ENCODE data around the gene BANP.
A peak's percentile ranks its signal among the peaks of the same experiment; 100 is the strongest.
"Not testable (repeated sequence)": the region's sequence is repeated elsewhere in the genome, so short reads cannot be mapped to it uniquely, and the experiment has no call there.

Gene BANP

DNA sequence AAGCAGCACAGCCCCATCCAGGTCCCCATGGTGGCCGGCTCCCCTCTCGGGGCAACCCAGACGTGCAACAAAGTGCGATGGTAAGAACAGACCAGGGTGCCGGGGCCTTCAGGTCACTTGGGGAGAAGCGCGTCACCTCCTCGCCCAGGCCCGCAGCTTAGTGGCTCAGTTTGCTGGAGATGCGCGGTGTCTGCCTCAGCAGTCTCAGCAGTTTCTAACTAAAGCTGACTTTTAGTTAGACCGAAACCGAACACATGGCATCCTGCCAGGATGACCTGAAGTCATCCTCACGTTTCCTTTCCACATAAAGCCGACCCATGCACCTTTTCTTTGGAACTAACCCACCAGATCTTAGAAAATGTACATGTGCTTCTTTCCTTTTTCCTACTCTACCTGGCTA lies 32.9 kb downstream of the BANP start:
- not testable (repeated sequence) for H3K4me3 Mint-ChIP-seq; H3K27me3 Mint-ChIP-seq; H3K9me3 Mint-ChIP-seq; ATAC-seq (replicated peaks); DNase-seq
- peaks cover 14 to 39% of the 10 kb centered on the region in 2 donors for H3K4me1 Mint-ChIP-seq (ENCODE audit: low read depth in 2 of 2)
- H3K27ac Mint-ChIP-seq: peak overlapping the region in 1 of 2 donors; percentile 38
- H3K36me3 Mint-ChIP-seq (ENCODE audit: insufficient read depth): peaks cover 72% of the 10 kb centered on the region

GRCh38 chr16:87984632-87985267 lies 33.5 kb downstream of the BANP start:
- DNase-seq (no peak), ATAC-seq (replicated peaks) (no peak)
- Mint-ChIP-seq H3K4me1 (ENCODE audit: low read depth in 2 of 2) (peaks cover 12 to 36% of the 10 kb centered on the region in 2 donors), H3K27me3 (no peaks in the 10 kb centered on the region), H3K36me3 (ENCODE audit: insufficient read depth) (peaks cover 75% of the 10 kb centered on the region), H3K27ac (peak overlapping the region in 1 of 2 donors; percentile 38), H3K4me3 (no peak overlapping the region), H3K9me3 (no peaks in the 10 kb centered on the region)

DNA sequence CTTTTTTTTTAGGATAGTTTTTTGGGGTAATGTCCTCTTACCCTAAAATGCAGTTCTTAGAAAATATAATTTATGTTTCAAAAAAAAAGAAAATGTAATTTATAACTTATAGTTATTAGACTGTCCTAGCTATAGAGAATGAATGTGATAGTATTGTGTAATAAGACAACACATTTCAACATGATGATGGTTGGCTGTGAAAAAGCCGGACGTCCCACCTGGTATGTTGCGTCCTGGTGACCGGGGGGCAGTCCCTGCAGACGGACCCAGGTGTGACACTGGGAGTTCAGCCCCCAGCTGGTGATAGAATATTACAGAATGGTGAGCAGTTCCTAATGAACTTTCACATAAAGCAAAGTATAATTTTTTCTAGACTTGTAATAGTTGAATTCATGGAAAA lies 34.3 kb downstream of the BANP start:
- not testable (repeated sequence) for H3K27me3 Mint-ChIP-seq; ATAC-seq (replicated peaks); DNase-seq; H3K9me3 Mint-ChIP-seq; H3K4me3 Mint-ChIP-seq; H3K27ac Mint-ChIP-seq
- Mint-ChIP-seq H3K4me1 (ENCODE audit: low read depth in 2 of 2) (peaks cover 8 to 29% of the 10 kb centered on the region in 2 donors), H3K36me3 (ENCODE audit: insufficient read depth) (peaks cover 69% of the 10 kb centered on the region)

DNA sequence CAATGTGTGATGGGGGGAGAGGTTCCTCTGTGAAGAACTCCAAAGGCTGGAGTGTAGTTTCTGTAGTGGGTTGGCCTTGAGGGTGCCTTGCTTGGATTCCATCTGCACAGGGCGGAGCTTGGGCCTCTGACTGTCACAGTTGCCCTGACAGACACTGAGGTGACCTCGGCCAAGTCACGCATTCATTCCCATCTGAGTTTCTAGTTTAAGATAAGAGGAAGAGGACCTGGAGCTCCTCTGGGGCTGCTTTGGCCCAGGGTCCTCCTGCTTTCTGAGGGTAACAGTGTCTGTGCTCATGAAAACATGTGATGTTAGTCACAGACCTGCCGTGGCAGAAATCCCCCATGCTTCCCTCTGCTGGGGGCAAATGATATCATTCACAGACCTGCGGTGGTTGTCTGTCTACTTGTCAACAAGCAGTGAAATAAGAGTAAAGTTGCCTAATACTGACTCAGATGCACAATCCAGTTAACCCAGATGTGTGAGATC lies 35.2 kb downstream of the BANP start:
- DNase-seq: peak; percentile 17 to 27 (median 18)
- ATAC-seq (replicated peaks): peak; percentile 93
- peak overlapping the region in 1 of 2 donors; percentile 82 for H3K27ac Mint-ChIP-seq
- peaks cover 63% of the 10 kb centered on the region for H3K36me3 Mint-ChIP-seq (ENCODE audit: insufficient read depth)
- not testable (repeated sequence) for H3K27me3 Mint-ChIP-seq, H3K9me3 Mint-ChIP-seq, H3K4me3 Mint-ChIP-seq
- H3K4me1 Mint-ChIP-seq (ENCODE audit: low read depth in 2 of 2): peaks cover 11 to 26% of the 10 kb centered on the region in 2 donors

GRCh38 chr16:87988596-87988995 lies 37.4 kb downstream of the BANP start:
- H3K27ac Mint-ChIP-seq; H3K9me3 Mint-ChIP-seq; H3K4me3 Mint-ChIP-seq; ATAC-seq (replicated peaks); H3K27me3 Mint-ChIP-seq; DNase-seq: not testable (repeated sequence)
- Mint-ChIP-seq H3K36me3 (ENCODE audit: insufficient read depth) (peaks cover 46% of the 10 kb centered on the region), H3K4me1 (ENCODE audit: low read depth in 2 of 2) (peaks cover 10 to 13% of the 10 kb centered on the region in 2 donors)

- not testable (repeated sequence) for DNase-seq; H3K27ac Mint-ChIP-seq; H3K4me3 Mint-ChIP-seq; H3K9me3 Mint-ChIP-seq; H3K27me3 Mint-ChIP-seq; ATAC-seq (replicated peaks)
- peaks cover 8 to 10% of the 10 kb centered on the region in 2 donors for H3K4me1 Mint-ChIP-seq (ENCODE audit: low read depth in 2 of 2)
- H3K36me3 Mint-ChIP-seq (ENCODE audit: insufficient read depth): peaks cover 32% of the 10 kb centered on the region
These were observed 39.0 kb downstream of the BANP start for GRCh38 chr16:87990254-87990653.

DNA sequence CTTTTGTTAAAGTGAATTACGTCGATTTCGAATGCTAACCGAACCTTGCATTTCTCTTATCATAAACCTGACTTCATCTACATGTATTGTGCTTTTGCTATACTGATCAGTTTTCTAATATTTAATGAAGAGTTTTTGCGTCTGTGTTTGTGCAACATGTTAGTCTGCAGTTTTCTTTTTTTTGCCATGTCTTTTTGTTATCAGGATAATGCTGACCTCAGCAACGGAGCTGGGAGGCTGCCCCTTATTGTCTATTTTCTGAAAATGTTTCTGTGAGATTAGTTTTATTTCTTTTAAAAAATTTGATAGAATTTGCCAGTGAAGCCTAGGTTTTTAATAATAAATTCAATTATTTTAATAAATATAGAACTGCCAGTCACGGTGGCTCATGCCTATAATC lies 40.9 kb downstream of the BANP start:
- not testable (repeated sequence) for H3K9me3 Mint-ChIP-seq; H3K27ac Mint-ChIP-seq; ATAC-seq (replicated peaks); H3K27me3 Mint-ChIP-seq; DNase-seq; H3K4me3 Mint-ChIP-seq
- Mint-ChIP-seq H3K36me3 (ENCODE audit: insufficient read depth) (peaks cover 23% of the 10 kb centered on the region), H3K4me1 (ENCODE audit: low read depth in 2 of 2) (peaks cover 5 to 14% of the 10 kb centered on the region in 2 donors)

DNA sequence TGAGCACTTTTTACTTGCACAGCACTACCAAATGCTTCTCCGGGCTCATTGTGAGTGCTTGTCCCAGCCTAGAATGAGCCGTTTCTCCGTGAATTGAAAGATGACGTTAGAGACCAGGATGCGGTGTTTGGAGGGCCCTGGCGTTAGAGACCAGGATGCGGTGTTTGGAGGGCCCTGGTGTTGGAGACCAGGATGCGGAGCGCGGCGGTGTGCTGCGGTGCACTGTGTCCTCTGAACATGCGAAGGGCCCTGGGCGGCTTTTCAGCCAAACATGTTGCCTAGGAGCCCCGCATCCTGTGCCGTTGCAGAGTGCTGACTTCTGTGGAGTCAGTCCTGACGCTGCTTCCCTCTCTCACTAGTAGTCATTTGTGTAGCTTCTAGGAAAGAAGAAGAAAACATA lies 42.7 kb downstream of the BANP start:
- H3K36me3 Mint-ChIP-seq (ENCODE audit: insufficient read depth): peaks cover 11% of the 10 kb centered on the region
- H3K9me3 Mint-ChIP-seq: no peaks in the 10 kb centered on the region
- H3K27me3 Mint-ChIP-seq: no peaks in the 10 kb centered on the region
- H3K4me3 Mint-ChIP-seq: no peak overlapping the region
- DNase-seq: no peak
- H3K27ac Mint-ChIP-seq: no peak overlapping the region
- H3K4me1 Mint-ChIP-seq (ENCODE audit: low read depth in 2 of 2): peaks cover 12 to 20% of the 10 kb centered on the region in 2 donors
- no peak for ATAC-seq (replicated peaks)

DNA sequence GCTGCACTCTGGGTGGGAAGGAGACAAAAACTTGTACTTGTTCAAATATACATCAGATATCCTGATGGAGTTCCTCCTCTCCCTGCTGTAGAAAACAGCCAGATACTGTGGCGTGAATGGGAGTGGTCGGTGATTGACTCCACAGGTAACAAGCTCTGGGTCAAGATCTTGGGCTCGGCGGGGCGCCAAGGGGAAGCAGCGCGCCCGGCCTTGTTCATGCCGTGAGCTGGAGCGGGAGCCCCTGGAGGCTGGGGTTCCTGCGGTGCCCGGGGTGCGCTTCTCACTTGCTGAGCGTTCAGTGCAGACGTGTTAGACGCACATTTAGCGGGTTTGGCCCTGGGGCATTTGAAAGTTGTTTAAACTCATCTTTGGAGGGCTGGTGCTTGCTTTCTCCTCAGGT lies 44.4 kb downstream of the BANP start:
- Mint-ChIP-seq H3K9me3 (no peaks in the 10 kb centered on the region), H3K4me1 (ENCODE audit: low read depth in 2 of 2) (peaks cover 12 to 16% of the 10 kb centered on the region in 2 donors), H3K27me3 (no peaks in the 10 kb centered on the region), H3K36me3 (ENCODE audit: insufficient read depth) (peaks cover 7% of the 10 kb centered on the region), H3K27ac (peak overlapping the region in 1 of 2 donors; percentile 54), H3K4me3 (no peak overlapping the region)
- no peak for ATAC-seq (replicated peaks)
- no peak for DNase-seq

GRCh38 chr16:87996962-87997880 lies 46.0 kb downstream of the BANP start:
- peaks cover 10% of the 10 kb centered on the region for H3K36me3 Mint-ChIP-seq (ENCODE audit: insufficient read depth)
- peak overlapping the region; percentile 44 for H3K27ac Mint-ChIP-seq
- DNase-seq: no peak

DNA sequence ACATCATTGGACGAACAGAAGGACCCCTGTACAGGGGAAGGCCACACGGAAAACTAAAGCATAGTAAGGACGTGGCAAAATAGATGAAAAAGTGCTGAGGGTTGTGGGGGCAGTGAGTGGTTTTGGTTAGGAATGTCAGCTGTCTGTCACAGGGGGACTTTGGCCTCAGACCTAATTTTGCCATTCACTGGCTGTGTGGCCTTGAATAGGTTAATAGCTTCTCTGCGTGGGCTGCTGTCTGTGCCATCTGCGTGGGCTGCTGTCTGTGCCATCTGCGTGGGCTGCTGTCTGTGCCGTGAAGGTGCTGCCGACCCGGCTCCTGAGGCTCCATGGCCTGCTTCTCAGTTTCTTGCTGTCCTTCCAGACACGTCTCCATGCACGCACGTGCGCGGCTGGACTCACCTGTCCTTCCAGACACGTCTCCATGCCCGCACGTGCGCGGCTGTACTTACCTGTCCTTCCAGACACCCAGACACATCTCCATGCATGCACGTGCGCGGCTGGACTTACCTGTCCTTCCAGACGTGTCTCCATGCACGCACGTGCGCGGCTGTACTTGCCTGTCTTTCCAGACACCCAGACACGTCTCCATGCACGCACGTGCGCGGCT lies 47.1 kb downstream of the BANP start:
- H3K27ac Mint-ChIP-seq: peak overlapping the region in 1 of 2 donors; percentile 44
- ATAC-seq (replicated peaks); H3K27me3 Mint-ChIP-seq: not testable (repeated sequence)

More at GRCh38 chr16:87996962-87997880, 46.0 kb downstream of the BANP start:
- Mint-ChIP-seq H3K27me3 (no peaks in the 10 kb centered on the region), H3K4me1 (ENCODE audit: low read depth in 2 of 2) (peaks cover 10 to 14% of the 10 kb centered on the region in 2 donors), H3K9me3 (no peaks in the 10 kb centered on the region), H3K4me3 (no peak overlapping the region)
- no peak for ATAC-seq (replicated peaks)

GRCh38 chr16:87998992-87999391 lies 47.8 kb downstream of the BANP start:
- not testable (repeated sequence) for H3K4me3 Mint-ChIP-seq; H3K27ac Mint-ChIP-seq; ATAC-seq (replicated peaks); H3K9me3 Mint-ChIP-seq; H3K27me3 Mint-ChIP-seq; DNase-seq
- Mint-ChIP-seq H3K4me1 (ENCODE audit: low read depth in 2 of 2) (peaks cover 11 to 14% of the 10 kb centered on the region in 2 donors), H3K36me3 (ENCODE audit: insufficient read depth) (peaks cover 11% of the 10 kb centered on the region)

More for the DNA sequence above, 47.1 kb downstream of the BANP start:
- peaks cover 11 to 14% of the 10 kb centered on the region in 2 donors for H3K4me1 Mint-ChIP-seq (ENCODE audit: low read depth in 2 of 2)
- DNase-seq; H3K36me3 Mint-ChIP-seq (ENCODE audit: insufficient read depth); H3K4me3 Mint-ChIP-seq; H3K9me3 Mint-ChIP-seq: not testable (repeated sequence)

- no peak for DNase-seq
- ATAC-seq (replicated peaks): no peak
- Mint-ChIP-seq H3K4me3 (no peak overlapping the region), H3K36me3 (ENCODE audit: insufficient read depth) (peaks cover 23% of the 10 kb centered on the region), H3K27me3 (no peaks in the 10 kb centered on the region), H3K27ac (peak overlapping the region in 1 of 2 donors; percentile 52), H3K9me3 (no peaks in the 10 kb centered on the region), H3K4me1 (ENCODE audit: low read depth in 2 of 2) (peaks cover 11 to 13% of the 10 kb centered on the region in 2 donors)
These were observed 51.0 kb downstream of the BANP start for GRCh38 chr16:88002211-88002610.

Data from effector memory CD8-positive, alpha-beta T cell (primary cell).